BJ (cell line): Measurements from ENCODE around the gene BCO1. TPM values are rescaled to one million over a fixed set of nuclear protein-coding genes. Genes with fewer than 3 reads are reported as not detected.

Source experiments
- CTCF ChIA-PET: fragments of 350-600 bp; formaldehyde crosslinking; extraction: SDS; loops from one replicate; lab custom pipeline; 2021; ENCODE audit warnings: antibody characterized with exemption, inconsistent platforms; lab: Yijun Ruan, JAX
- POLR2A ChIA-PET: fragments of 300-600 bp; sonication (Branson Sonifier 250); formaldehyde crosslinking; extraction: SDS; loops from one replicate; lab custom pipeline; 2021; ENCODE audit warnings: antibody characterized with exemption; lab: Charles Lee
- DNase-seq: peaks from one replicate; pipeline ENCODE4 v3.0.0-alpha.2; 2011; ENCODE audit warnings: low read depth
- H3K27me3 ChIP-seq: 2 replicates; pipeline ENCODE4 v1.6.0; 2011; ENCODE audit warnings: low read length; ENCODE audit not compliant: control insufficient read depth, insufficient read depth
- H3K36me3 ChIP-seq: 2 replicates; pipeline ENCODE4 v1.5.1; 2011; ENCODE audit warnings: low read length; ENCODE audit not compliant: control insufficient read depth, insufficient read depth
- H3K4me3 ChIP-seq: 2 replicates; pipeline ENCODE4 v1.5.1; 2011; ENCODE audit warnings: low read depth, mild to moderate bottlenecking, control low read depth, low read length
- polyA plus RNA-seq: library from polyadenylated mRNA; depleted of rRNA; stranded (reverse); fragments of >200 nt; gene quantifications from 2 replicates; pipeline ENCODE4 v1.2.3, GENCODE V29; 2011
- TF ChIP-seq, protein P1 (sequence below): IDR thresholded peaks from 2 replicates; pipeline ENCODE4 v1.5.1; 2011; ENCODE audit warnings: low read depth, mild to moderate bottlenecking, control low read depth, inconsistent platforms, low read length, moderate library complexity; ENCODE audit not compliant: insufficient read depth

The BCO1 gene
- polyA plus RNA-seq, 1 experiment: not detected

- TF ChIP-seq, protein P1, sequence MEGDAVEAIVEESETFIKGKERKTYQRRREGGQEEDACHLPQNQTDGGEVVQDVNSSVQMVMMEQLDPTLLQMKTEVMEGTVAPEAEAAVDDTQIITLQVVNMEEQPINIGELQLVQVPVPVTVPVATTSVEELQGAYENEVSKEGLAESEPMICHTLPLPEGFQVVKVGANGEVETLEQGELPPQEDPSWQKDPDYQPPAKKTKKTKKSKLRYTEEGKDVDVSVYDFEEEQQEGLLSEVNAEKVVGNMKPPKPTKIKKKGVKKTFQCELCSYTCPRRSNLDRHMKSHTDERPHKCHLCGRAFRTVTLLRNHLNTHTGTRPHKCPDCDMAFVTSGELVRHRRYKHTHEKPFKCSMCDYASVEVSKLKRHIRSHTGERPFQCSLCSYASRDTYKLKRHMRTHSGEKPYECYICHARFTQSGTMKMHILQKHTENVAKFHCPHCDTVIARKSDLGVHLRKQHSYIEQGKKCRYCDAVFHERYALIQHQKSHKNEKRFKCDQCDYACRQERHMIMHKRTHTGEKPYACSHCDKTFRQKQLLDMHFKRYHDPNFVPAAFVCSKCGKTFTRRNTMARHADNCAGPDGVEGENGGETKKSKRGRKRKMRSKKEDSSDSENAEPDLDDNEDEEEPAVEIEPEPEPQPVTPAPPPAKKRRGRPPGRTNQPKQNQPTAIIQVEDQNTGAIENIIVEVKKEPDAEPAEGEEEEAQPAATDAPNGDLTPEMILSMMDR: no peak
- DNase-seq: no peak
- Histone ChIP-seq H3K36me3 (no peaks in the 10 kb centered on the region), H3K4me3 (no peak overlapping the region), H3K27me3 (peaks cover 8% of the 10 kb centered on the region)
- ChIA-PET CTCF (interaction anchor here (1.1 to 1.3 kb wide), 2 partner anchors 8 to 177 kb away, joined by 3 read pairs; partner anchors contain the start of gene ATMIN), POLR2A (no interaction called here)
Observed at GRCh38 chr16:81212830-81213465, 25.5 kb upstream of the BCO1 start.

GRCh38 chr16:81214745-81215166 lies 23.7 kb upstream of the BCO1 start:
- H3K27me3 ChIP-seq: peaks cover 4% of the 10 kb centered on the region; the same call in 1 of the 2 replicates
- no peak overlapping the region for H3K4me3 ChIP-seq
- ChIA-PET POLR2A (no interaction called here), CTCF (interaction anchor here (2.7 kb wide), 1 partner anchor 10 kb away, joined by 8 read pairs; no protein-coding TSS in a partner anchor)
- TF ChIP-seq, protein P1: peak; percentile 56; the same call in 1 of the 2 replicates
- no peak for DNase-seq
- no peaks in the 10 kb centered on the region for H3K36me3 ChIP-seq

DNA sequence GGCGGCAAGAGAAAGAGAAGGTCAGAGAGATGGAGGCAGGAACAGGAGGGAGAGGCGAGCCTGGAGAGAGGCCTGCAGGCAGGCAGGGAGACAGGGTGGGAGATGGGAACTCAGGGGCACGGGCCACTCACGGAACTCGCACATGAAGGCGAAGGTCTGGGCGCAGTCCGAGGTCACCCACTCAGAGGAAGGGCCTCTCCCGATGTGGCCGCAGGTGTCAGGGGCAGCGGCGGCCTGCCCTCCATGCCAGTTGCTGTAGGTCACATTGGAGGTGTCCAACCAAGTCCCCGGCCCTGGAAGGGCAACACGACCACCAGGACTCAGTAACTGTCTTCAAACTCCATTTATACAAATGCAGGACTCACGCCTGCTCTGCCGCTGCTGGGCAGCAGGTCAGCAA lies 22.4 kb upstream of the BCO1 start:
- DNase-seq: no peak
- POLR2A ChIA-PET: no interaction called here
- Histone ChIP-seq H3K36me3 (no peaks in the 10 kb centered on the region), H3K27me3 (peaks cover 4% of the 10 kb centered on the region; the same call in 1 of the 2 replicates), H3K4me3 (no peak overlapping the region)
- TF ChIP-seq, protein P1: no peak
- CTCF ChIA-PET: interaction anchor here (1.3 to 2.7 kb wide), 2 partner anchors 11 to 180 kb away, joined by 4 to 8 read pairs; partner anchors contain the start of gene ATMIN

DNA sequence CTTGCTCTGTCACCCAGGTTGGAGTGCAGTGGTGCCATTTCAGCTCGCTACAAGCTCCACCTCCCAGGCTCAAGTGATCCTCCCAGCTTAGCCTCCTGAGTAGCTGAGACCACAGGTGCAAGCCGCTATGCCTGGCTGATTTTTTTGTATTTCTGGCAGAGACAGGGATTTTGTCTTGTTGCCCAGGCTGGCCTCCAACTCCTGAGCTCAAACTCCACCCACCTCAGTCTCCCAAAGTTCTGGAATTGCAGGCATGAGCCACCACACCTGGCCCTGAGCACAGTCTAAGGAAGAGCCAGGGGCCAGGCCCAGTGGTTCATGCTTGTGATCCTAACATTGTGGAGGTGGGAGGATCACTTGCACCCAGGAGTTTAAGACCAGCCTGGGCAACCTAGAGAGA lies 21.8 kb upstream of the BCO1 start:
- CTCF ChIA-PET: interaction anchor here (0.7 to 1.9 kb wide), 3 partner anchors 10 to 181 kb away, joined by 3 to 9 read pairs (median 4); partner anchors contain the start of gene ATMIN
- POLR2A ChIA-PET: no interaction called here
- Histone ChIP-seq H3K4me3 (no peak overlapping the region), H3K36me3 (no peaks in the 10 kb centered on the region), H3K27me3 (peaks cover 4% of the 10 kb centered on the region; the same call in 1 of the 2 replicates)
- no peak for DNase-seq
- TF ChIP-seq, protein P1: no peak

DNA sequence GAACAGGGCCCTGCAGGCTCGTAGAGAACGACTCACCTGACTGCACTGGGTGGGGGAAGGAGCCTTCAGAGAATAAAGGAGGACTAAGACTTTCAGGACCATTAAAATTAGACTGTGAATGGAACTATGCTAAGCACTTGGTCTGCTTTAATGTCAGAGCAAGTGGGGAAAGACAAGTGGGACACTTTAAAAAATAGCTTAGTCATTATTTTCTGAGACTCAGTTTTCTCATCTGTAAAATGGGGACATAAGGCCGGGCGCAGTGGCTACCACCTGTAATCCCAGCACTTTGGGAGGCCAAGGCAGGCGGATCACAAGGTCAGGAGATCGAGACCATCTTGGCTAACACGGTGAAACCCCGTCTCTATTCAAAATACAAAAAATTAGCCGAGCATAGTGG lies 19.3 kb upstream of the BCO1 start:
- H3K36me3 ChIP-seq: no peaks in the 10 kb centered on the region
- DNase-seq: no peak
- CTCF ChIA-PET: interaction anchor here (0.6 kb wide), 1 partner anchor 521 kb away, joined by 3 read pairs; no protein-coding TSS in a partner anchor
- TF ChIP-seq, protein P1: no peak
- POLR2A ChIA-PET: no interaction called here
- no peak overlapping the region for H3K4me3 ChIP-seq
- H3K27me3 ChIP-seq: no peaks in the 10 kb centered on the region
